ENCODE measurements around the gene EXD3.

Gene EXD3

GRCh38 chr9:137446851-137447471, 24.0 kb upstream of the EXD3 start:
- no peak for DNase-seq

GRCh38 chr9:137445930-137446431, 23.0 kb upstream of the EXD3 start:
- DNase-seq, result peak in 1 of 2 experiments; percentile 38

DNA sequence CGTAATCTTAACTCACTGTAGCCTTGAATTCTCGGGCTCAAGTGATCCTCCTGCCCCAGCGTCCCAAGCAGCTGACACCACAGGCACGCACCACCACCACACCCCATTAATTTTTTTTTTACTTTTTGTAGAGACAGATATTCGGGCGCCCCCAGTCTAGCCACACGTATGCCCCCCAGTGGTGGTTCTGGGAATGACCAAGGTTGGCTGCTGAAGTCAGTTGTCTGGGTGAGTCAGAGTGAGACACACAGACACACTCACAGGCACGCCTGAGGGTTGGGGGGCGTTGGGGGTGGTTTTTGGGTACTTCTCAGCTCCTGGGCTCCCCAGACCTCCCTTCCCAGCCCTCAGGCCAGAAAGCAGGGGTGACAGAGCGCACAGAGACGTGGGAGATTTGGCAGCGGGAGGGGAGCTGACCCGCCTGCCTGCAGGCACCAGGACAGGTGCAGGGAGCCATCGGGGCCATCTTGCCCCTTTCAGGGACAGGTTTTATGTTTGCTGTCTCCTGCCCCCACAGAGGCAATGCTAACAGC, 22.4 kb upstream of the EXD3 start:
- peak; percentile 59 to 66 for DNase-seq

GRCh38 chr9:137444106-137444790, 21.3 kb upstream of the EXD3 start:
- no peak for DNase-seq

- DNase-seq, result no peak
Observed at GRCh38 chr9:137441935-137442321, 19.0 kb upstream of the EXD3 start.

DNA sequence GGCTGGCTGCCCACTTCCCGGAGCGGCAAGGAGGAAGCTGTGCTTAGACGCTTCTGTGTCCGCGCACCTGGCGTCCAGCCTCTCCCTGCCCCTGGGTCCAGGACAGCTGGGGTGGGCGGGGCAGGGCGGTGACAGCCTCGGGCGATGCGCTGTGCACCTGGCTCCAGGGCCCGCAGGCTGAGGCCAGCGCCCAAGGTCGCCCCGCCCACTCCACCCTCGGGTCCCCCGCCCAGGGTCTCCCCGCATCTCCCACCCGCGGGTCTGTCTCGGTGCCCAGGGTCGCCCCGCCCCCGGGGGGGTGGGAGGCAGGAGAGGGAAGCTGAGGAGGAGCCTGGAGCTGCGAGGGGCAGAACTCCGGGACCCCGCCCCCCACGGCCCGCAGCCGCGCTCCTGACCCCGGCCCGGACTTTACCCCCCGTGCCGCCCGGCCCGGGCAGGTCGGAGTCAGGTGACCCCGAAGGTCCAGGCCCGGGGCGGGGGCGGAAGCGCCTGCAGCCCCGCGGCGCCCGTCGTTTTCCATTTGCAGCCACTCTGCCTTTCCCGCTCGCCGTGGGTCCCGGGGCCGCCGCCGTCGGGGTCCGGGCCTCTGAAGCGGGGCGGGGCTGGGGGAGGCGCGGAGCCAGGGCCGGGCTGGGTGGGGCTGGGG, 18.4 kb upstream of the EXD3 start, which contains the start of gene ENTPD8:
ENTPD8 (minus strand) TSS at position 69 of the 646 bp plus-strand sequence. CDS start 3,072 bp downstream, outside the sequence.
- peak; percentile 72 to 86 for DNase-seq

DNA sequence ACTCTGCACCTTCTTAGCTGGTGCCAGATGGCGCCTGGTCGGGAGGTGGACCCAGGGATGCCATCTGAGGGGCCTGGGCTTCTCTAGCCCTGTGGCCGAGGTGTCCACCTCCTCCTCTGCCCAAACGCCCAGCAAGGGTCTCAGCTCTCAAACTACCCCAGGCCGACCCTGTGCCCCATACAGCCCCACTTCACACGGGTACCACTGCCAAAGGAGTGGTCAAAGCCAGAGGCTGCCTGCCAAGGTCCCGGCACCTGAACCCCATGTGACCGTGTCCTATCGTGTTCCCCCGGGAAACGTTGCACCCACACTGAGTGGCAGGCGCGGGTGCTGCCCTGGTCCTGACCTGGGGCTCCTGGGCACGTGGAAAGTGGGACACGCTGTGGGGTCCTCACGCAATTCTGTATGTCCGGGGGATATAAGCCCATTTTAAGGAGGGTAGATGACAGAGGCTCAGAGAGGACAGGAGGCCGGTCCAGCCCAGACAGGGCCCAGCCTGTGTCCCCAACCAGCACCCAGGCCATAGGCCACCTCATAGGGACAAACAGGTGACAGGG, 16.3 kb upstream of the EXD3 start:
- no peak for DNase-seq

DNA sequence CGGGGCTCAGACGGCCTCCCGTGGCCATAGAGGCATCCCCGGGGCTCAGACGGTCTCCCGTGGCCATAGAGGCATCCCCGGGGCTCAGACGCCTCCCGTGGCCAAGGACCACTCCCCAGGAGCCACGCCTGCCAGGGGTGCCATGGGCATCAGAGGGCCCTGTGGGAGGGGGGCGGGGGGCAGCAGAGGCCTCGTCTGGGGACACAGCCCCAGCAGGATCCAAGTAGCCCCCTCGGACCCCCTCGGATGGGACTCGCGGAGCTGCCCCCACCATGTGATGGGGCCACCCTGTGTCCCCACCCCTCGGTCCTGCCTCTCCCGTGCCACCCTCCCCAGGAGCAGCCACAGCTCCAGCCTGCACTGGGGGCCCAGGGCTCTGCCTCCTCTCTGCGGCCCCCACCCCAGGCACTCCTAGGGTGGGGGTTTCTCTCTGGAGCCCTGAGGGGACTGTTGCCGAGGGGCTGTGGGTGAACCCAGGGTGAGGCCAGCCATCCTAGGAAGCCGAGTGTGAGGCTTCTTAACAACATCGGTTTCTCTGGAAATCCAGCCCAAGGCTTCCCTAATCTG, 15.7 kb upstream of the EXD3 start:
- no peak for DNase-seq

- no peak for DNase-seq
Observed at GRCh38 chr9:137437691-137438590, 15.0 kb upstream of the EXD3 start.

GRCh38 chr9:137436761-137437600, 14.0 kb upstream of the EXD3 start:
- DNase-seq, result no peak

DNA sequence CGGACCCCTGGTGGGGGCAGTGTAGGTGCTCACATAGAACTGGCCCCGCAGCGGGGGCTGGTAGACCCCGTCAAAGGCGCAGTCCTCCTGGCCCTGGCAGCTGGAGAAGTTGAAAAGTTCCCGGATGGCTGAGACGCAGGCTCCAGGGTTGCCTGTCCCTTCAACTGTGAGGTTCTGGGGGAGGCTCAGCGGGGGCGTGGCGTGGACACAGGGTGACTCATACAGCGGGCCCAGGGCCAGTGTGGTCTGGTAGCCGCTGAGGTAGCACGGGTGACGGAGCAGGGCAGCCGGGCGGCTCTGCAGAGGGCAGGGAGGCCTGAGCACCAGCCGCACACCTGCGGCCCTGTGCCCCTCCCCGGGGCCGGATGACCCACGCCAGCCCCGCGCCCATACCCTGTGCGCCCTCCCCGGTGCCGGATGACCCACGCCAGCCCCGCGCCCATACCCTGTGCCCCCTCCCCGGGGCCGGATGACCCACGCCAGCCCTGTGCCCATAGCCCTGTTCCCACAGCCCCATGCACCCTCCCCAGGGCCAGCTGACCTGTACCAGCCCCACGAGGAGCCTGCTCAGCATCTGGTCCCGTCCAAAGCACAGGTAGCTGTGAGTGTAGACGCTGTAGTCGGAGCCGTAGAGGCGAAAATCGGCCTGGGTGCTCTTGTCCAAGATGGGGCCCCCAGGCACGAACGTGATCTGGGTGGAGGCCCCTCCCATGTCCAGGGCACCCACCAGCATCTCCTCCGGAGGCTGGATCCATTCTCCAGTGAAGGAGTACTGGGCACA, 13.2 kb upstream of the EXD3 start:
- DNase-seq, result no peak

GRCh38 chr9:137435381-137435891, 12.5 kb upstream of the EXD3 start:
- no peak for DNase-seq

DNA sequence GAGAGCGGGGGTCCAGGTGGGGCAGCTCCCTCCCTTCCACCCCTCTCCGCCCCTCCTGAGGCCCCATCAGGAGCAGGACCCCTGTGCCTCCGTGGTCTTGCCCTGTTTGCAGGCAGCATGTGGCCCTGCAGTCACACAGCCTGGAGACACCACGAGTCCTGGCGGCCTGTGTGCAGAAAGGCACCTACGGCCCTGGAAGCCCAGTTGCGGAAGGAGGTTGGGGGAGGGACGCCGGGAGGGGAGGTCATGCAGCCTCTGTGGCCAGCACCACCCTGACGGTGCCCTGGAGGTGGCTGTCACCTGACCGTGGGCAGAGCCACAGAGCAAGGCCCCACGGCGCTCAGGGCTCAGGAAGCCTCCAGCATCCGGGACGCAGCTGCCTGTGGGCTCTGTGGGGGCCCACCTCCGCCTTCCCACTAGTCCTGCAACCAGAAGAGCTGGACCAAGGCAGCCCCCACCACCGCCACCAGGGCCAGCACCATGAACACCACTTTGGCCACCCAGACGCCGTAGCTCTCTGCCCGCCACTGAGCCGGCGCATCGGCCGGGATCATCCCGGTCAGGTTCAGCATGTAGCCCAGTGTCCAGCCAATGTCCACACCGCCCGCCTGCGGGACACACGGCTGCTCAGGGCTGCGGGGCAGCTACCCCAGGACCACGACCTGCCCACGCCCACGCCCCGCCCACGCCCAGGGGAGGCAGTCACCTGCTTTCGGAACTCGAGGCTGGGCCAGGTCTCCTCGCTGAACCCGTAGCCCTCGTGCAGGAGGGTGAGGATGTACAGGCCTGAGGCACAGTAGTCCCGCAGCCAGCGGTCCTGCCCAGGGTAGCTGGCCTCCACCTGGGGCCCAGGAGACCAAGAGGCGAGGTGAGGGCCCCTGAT, 11.8 kb upstream of the EXD3 start:
- no peak for DNase-seq

DNA sequence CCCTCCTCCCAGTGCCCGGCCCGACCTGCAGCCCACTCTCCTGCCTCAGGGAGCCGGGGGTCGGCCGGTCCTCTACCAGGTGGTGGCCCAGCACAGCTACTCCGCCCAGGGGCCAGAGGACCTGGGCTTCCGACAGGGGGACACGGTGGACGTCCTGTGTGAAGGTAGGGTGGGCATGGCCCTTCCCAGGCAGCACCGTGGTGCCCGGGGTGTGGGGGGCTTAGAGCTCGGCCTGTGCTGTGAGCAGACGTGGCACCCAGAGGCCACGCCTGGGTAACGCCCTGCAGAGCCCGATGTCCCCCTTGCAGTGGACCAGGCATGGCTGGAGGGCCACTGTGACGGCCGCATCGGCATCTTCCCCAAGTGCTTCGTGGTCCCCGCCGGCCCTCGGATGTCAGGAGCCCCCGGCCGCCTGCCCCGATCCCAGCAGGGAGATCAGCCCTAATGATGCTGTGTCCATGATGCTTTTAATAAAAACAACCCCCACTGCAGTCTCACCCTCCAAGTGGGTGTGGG, 11.0 kb upstream of the EXD3 start:
- DNase-seq, result no peak

GRCh38 chr9:137433349-137433915, 10.5 kb upstream of the EXD3 start:
- DNase-seq, result no peak

- no peak for DNase-seq
Observed at GRCh38 chr9:137432687-137433348, 9.9 kb upstream of the EXD3 start.

DNA sequence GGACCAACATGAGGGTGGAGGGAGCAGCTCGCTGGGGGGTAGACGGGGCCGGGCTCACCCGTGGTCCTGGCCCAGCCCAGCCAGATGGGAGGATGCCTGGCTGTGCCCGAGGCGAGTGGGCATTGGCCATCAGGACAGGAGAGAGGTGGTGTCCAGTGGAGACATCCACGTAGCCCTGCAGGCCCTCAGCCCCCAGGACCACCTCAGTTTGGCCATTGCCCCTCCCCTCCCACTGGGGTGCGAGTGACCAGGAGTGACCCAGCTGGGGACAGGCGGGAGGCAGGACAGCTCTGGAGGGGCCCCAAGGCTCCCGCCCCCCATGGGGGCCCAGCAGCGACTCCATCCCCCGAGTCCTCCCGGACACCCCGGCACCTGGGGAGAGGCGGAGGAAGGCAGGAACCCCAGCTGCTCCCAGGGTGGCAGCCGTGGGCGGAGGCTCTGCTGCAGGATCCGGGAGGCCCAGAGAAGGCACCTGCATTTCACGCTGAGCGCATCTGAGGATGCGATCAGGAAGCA, 8.5 kb upstream of the EXD3 start:
- DNase-seq, result no peak
